Posterior vena cava (tissue), 2 donors: ENCODE measurements around the gene ZNF436. TPM values are rescaled to one million over a fixed set of nuclear protein-coding genes. Genes with fewer than 3 reads are reported as not detected.
A peak's percentile ranks its signal among the peaks of the same experiment; 100 is the strongest.

ENCODE experiments used
- DNase-seq: peaks from one replicate; pipeline ENCODE4 v3.0.0-alpha.2; 2020; ENCODE audit warnings: low spot score
- intact Hi-C, 2 donors: fragments of 100-400 bp; cut with DNase I; formaldehyde crosslinking; loops; one replicate each; pipeline versions ENCODE4 v1.14.1 to v1.14.2; 2022 to 2023
- total RNA-seq, 2 donors: library from RNA; stranded (reverse); fragmentation: NEBNext Ultra II Directional; extraction: Animal tissue kit (Norgen Biotek cat#: 25700); gene quantifications; one replicate each; pipeline ENCODE4 v1.2.1, GENCODE V29; 2021
- donor health status: DM: yes; HTN: yes; CAD: no.
- donor health status: DM: yes; HTN: yes; CAD: no.

The ZNF436 gene
- total RNA-seq, 2 donors from 2014 or later = 13.1 to 18.4 TPM

DNA sequence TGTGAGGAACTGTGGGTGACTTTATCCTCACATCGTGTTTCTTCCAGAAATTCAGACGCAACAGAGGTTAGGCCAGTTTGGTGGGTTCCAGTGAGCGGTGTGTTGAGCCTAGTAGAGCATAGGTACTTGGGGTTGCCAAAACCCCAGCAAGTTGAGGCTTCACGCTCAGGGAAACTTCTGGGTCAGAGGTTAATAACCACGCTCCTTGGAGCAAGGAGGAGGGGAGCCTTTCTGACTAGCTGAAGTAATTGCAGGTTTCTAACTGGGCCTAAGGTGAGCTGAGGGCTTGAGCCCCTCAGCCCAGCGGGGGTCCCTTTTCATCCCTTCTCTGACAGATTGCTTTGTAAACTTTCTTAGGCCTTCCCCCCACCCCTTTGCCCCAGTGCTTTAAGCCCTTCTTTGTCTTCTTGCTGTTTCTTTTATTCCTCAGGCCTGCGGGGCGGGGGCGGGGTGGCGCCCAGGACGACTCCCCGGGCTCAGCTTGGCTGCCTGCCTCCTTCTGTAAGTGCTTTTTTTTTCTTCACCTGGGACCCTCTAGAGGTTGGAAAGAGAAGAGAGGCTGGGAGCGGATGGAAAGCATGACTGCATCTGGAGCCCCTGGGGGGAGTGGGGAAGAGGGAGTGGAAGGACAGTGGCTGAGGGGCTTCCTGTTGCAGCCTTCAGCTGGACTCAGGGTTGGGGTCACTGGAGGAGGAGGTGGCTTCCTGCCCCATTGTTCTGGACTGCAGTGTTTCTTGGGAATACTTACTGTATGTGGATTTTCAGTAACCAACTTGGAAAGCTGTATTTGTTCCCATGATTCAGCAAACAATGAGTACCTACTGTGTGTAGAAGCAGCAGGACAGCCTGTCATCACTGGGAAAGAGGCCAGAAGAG lies 1.3 kb upstream of the ZNF436 start:
- intact Hi-C loops = no loop called here
- DNase-seq = peak; percentile 49

DNA sequence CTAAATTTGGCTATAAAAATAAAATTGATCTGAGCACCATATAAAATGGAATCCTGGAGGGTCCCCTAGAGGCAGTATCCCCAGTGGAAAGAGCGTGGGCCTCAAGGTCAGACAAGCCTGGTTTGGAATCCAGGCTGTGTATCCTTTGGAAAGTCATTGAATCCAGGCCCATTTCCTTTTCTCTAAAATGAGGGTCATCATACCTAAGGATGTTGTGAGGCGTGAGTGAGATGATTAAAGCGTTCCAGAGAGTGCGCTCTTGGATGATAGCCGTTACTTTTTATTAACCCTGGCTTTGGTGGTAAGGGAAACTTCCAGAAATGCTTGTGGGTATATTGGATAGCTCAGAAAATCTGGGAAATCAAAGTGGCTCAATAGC lies 683 bp upstream of the ZNF436 start:
- peak; percentile 29 for DNase-seq
- intact Hi-C loops = no loop called here

DNA sequence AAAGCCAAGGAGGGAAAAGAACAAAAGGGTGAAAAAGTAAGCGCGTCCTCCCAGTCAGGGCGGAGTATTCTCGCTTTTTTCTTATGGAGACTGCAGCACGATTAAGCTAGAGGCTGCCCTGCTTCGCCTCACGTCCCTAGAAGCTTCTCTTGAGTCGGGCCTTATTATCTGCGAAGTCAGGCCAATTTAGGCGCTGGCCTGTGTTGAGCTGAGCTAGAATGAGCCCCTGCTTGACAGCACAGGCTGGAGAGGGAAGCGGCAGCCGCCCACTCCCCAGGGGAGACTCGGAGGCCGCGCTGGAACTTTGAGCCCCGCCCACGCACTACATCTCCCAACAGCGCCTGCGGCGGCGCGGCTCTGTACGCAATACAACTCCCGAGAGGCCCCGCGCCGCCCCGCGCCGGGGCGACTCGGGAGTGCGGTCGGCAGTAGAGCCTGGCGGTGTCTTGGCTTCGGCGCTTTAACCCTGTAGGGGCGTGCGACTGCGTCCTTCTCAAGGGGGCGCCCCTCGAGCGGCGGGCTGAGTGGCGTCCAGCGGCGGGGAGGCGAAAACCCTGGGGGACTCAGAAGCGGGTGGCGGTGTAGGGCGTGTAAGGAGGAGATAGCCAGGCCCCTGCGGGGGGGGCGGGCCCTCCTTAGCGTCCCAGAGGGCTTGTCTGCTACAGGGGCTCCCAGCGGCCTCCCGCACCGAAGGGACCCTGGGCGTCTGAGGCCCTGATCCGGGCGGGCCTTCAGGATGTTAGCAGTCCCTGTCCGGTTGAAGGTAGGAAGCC lies 888 bp downstream of the ZNF436 start:
- DNase-seq = peak; percentile 97
- intact Hi-C loops = no loop called here

DNA sequence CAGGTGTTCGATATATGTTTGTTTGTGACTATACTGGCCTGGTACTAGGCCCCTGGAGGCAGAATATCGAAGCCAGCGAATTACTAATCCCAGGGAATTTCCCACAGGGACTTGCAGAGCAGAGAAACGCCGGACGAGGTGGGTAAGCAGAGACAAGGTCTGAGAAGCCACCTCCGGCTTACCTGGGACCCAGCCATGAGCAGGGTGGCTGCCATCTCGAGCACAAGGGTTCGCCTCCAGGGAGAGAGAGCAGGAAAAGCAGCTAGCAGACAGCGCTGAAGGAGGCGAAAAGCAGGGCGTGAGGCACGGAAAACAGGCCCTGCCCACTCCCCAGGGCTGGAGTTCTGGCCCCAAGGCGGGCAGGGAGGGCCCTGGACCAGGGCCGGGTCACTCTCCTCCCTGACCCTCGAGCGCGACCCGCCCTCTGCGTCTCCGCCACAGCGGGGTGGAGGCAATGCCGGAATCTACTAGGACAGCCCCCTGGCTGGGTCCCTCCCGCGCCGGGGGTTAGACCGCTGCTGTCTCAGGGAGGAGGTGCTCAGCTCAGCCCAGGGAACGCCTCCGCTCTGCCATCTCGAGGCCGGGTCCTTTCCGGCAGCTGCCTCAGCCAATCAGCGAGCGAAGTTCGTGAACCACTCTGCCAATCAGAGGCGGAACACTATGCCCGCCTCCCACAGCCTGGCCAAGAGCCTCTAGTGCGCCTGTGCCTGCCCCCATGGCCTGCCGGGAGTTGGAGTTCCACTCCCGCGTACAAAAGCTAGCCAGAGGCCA lies 1.7 kb downstream of the ZNF436 start:
- intact Hi-C loops = no loop called here
- DNase-seq = peak; percentile 99

DNA sequence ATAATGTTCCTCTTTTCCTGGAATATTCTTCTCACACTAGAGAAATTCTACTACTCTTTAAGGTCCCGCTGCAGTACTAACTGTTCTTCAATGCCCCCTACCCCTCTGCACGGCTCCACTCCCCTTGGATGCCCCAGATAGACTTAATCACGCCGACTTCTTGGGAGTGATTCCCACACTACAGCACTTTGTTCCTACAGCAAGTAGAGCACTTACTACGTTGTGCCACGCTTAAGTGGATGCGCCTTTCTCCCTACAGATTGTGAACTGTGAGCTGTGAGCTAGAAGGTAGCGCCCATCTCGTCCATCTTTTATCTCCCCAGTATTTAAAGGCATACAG lies 2.2 kb downstream of the ZNF436 start:
- intact Hi-C loops = no loop called here
- DNase-seq = peak; percentile 51

DNA sequence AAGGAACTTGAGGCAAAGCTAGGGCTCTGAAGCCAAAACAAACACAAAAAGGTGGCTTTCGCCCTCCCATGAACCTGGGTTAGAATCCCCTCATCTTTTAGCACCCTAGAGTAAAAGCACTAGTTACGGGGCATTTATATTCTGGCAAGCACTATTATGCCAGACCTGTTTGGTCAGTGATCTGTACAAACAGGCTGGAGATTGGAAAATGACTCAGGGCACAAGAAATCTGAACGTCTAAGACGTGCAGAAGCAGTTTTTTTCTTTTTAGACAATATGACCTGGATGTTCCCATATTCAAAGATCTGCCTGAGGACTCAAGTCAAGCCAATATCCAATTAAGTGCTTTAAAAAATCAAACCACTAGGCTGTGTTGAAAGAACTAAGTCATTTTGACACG lies 3.0 kb downstream of the ZNF436 start:
- DNase-seq = no peak
- intact Hi-C loops = no loop called here

DNA sequence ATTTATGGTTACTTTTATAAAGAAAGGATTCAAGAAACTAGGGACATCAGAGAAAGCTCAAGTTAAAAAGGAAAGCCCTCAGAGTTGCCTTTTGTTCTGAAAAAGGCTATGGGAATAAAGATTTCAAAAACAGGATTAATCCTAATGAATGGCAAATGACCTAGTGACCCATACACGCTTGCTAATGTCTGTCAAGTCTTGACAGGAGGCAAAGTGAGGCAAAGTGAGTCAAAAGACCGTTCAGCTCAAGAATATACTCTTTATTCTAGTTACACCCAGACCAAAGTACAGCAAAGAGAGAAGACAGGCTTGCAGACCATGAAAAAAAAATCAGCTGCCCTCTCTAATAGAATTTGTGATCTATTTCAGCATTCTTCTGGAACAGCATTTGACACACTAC lies 3.5 kb downstream of the ZNF436 start:
- intact Hi-C loops = no loop called here
- DNase-seq = no peak

DNA sequence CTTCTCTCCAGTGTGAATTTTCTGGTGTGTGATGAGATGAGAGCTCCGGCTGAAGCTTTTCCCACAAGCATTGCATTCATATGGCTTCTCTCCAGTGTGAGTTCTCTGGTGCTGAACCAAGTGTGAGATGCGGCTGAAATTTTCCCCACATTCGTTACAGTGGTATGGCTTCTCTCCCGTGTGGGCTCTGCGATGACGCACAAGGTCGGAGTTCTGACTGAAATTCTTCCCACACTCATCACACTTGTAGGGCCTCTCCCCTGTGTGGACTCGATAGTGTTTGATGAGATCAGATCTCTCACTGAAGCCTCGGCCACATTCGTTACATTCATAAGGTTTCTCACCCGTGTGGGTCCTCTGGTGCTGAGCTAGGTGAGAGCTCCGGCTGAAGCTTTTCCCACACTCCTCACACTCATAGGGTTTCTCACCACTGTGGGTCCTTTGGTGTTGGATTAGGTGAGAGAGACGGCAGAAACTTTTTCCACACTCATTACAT lies 7.4 kb downstream of the ZNF436 start:
- intact Hi-C loops = no loop called here
- no peak for DNase-seq

DNA sequence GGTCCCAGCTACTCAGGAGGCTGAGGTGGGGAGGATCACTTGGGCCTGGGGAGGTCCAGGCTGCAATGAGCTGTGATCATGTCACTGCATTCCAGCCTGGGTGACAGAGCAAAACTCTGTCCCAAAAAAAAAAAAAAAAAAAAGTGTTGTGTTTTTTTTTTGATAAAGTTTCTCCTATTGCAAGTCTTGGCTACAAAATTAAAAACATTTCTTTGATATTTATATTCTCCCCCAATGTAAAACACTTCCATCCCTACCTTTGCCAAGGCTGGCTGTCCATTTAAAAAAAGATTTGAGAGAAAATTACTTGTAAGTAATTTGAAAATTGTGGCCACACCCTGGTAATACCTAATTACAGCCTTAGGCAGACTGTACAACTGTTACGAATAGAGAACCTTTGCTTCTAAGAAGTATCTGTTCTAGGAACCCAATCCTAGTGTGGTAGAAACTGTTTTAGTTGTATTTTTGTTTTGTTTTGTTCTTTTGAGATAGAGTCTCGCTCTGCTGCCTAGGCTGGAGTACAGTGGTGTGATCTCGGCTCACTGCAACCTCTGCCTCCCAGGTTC lies 11.2 kb downstream of the ZNF436 start:
- intact Hi-C loops = no loop called here
- DNase-seq = no peak

DNA sequence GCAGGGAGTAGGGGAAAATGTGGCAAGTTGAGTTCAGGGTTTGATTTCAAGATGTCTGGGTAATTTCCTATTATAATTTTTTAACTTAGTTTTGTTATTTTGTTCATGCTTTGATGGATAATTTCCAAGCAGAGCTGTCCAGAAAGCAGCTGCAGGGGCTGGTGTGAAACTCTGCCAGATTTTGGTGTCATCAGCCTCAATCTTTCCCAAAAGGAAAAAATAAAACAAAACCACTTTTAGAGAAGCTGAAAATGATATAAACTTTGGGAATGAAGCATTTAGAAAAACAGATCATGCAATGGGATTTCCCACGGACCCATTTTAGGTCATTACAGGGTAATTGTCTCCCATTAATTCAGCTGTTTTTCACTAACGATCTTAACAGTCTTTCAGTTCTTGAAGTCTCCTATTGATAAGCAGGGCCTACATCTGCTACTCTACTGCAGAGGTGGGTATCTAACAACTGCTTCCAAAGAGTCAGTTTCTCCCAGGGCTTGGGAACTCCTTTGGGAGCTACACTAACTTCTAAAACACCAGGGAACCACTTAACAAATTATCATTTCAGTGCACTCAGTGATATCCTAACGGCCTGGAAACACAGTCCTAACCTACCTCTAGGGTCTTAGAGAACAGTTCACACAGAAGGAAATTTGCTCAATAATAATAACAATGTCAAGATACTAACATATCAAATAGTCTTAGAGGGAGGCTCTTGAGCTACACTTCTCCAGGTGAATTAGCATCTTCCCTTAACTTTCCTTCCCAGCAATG lies 12.3 kb downstream of the ZNF436 start:
- DNase-seq = no peak

DNA sequence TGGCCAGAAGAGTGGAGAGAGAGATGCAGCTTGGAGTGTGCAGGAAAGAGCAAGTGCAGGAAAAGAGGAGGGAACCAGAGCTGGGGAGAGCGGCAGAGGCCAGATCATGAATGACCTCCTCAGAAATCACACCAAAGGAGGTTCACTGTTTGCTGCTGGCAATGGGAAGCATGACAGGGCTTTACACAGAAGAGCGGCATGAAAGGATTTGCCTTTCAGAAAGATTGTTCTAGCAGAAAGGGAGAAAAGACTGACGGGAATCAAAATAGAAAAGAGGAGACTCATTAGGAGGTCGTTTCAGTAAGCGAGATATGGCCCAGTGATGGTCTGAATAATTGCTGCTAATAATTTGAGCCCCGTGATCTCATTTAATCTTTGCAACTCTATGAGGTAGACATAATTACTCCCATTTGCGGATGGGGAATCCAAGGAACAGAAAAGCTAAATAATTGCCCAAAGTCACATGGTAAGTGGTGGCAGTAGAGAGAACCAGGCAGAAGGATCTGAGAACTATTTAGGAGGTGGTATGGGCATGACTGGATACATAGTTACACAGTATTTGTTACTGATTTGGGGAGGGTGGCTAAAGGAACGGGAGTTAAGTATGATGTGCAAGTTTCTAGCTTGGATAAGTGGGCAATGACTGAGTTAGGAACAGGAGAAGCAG lies 13.0 kb downstream of the ZNF436 start:
- DNase-seq = no peak
- intact Hi-C loops = no loop called here

More for the DNA sequence above, 12.3 kb downstream of the ZNF436 start:
- intact Hi-C loops = no loop called here

DNA sequence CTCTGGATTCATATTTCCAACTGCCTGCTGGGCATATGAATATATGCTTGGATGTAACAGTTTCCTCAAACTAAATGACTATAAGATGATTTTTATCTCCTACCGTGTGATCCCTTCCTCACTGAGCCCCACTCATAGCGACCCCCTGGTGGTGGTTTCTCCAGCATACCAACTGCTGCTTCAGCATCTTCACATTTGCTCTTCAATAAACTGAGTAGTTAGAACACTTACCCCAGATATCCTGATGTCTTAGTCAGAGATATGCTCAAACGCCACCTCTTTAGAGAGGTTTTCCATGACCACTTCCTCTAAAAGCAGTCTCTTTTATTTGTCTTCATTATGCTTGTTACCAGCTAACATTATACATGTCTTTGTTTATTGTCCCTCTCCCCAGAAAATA lies 15.4 kb downstream of the ZNF436 start:
- intact Hi-C loops = no loop called here
- DNase-seq = no peak

DNA sequence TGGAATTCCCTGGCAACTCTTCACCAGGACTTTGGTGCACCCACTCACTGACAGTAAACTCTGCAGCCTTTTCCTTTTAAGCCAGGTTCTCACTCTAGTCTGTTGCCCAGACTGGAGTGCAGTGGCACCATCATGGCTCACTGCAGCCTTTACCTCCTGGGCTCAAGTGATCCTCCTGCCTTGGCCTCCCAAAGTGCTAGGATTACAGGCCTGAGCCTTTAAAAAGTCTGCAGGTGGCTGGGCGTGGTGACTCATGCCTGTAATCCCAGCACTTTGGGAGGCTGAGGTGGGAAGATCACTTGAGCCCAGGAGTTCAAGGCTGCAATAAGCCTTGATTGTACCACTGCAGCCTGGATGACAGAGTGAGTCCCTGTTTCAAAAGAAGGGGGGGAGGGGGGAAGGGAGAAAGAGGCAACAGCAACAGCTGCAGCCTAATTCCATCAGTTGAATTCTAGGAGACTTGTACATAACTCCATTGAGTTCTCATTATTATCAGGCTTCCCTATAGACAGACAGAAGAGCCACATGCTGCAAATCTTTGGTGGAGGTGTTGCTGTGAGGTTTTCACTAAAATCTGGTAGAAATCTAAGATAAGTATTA lies 17.4 kb downstream of the ZNF436 start:
- no peak for DNase-seq
- intact Hi-C loops = no loop called here

DNA sequence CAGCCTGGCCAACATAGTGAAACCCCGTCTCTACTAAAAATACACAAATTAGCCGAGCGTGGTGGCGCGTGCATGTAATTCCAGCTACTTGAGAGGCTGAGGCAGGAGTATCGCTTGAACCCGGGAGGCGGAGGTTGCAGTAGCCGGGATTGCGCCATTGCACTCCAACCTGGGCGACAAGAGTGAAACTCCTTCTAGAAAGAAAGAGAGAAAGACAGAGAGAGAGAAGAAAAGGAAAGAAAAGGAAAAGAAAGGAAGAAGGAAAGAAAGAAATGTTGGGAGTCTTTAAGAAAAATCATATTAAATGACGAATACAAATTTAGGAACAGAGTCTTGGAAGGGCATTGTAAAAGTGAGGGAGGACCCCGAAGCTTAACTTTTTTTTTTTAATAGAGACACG lies 23.7 kb downstream of the ZNF436 start:
- intact Hi-C loops = loop anchor here in 1 of 2 donors (10.0 kb wide), 1 partner anchor 59 kb away; no protein-coding TSS in a partner anchor
- DNase-seq = no peak

DNA sequence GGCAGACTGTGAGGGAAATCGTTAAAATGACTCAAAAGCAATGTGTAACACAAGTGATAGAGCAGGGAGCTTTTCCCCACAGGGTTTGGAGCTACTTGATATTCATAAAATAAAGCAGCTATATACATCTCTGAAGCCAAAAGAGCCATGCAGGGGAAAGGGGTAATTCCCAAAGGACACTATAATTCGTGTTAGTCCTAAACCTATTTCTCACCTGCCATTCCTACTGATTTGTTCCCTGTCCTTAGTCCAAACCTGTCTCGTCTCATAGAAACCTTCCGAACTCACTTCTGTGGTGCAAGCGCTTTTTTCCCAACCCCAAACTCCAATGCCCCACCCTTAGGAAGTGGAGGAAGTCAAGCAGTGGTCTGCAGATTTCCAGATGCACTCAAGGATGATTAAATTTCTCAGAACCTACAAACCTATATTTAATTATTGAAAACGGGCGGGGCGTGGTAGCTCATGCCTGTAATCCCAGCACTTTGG lies 24.6 kb downstream of the ZNF436 start:
- intact Hi-C loops = loop anchor here in 1 of 2 donors (10.0 kb wide), 1 partner anchor 60 kb away; no protein-coding TSS in a partner anchor
- DNase-seq = no peak

DNA sequence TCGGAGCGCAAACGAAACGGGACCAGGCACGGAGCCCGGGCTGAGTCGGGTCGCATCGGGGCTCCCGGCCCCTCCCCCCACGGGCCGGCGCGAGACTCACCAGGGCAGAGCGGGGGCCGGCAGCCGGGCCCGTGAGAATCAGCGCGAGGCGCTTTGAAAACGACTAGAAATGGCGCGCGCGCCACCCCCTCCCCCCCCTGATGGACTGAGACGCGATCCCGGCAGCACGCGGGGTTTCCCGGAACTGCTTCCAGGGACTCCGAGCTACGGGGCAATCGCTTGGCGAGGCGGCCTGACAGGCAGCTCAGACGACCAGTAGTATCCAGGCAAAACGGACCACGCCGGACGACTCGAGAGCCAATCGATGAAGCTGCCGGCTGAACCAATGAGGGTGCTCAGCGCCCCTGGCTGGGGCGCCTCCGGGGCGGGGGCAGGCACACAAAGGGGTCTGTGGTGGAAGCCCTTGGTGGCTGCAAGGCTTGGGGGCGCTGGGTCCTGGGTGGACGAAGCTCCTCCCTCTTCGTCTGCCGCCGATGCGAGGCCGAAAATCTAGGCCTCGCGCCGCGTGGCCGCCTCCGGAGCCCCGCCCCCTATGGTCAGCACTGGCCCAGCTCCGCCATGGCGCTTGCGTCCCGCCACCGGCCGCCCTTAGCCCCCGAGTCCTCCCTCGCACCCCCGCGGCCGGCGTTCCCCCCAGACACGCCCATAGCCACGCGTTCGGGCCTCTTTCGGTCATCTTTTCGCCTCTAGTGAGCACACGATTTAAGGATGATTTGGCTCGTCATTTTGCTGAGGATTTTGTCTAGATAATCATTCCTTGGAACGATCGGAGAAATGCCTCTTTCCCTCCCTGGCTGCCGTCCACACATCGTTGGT lies 25.3 kb downstream of the ZNF436 start, which contains the start of gene HNRNPR:
Gene HNRNPR, minus strand, starts transcription at position 174 of the 876 bp plus-strand sequence. CDS start 3,276 bp downstream, outside the sequence.
- intact Hi-C loops = loop anchor here in 1 of 2 donors (10.0 kb wide), 1 partner anchor 60 kb away; no protein-coding TSS in a partner anchor

More for the DNA sequence above, 25.3 kb downstream of the ZNF436 start, which contains the start of gene HNRNPR:
- DNase-seq = peak; percentile 100
